MM.1S (cell line): Measurements from ENCODE around the gene MYO9B.

Experiments used
- DNase-seq: peaks from one replicate; pipeline ENCODE4 v3.0.0-alpha.2; 2015
- H2AFZ ChIP-seq: fragments of 300-600 bp; sonication (generic); 2 replicates; pipeline ENCODE4 v1.6.0; 2016; ENCODE audit warnings: antibody characterized with exemption, low read length
- H3F3A ChIP-seq: fragments of 300-600 bp; sonication (generic); 2 replicates; pipeline ENCODE4 v1.6.1; 2016; ENCODE audit warnings: mild to moderate bottlenecking, antibody characterized with exemption, low read length, moderate library complexity, mixed read lengths; ENCODE audit not compliant: insufficient read depth
- H3K27ac ChIP-seq: fragments of 300-600 bp; sonication (generic); 2 replicates; pipeline ENCODE4 v1.5.1; 2016; ENCODE audit warnings: mild to moderate bottlenecking, low read length
- H3K27me3 ChIP-seq: fragments of 300-600 bp; sonication (generic); replicated peaks from 2 replicates; pipeline ENCODE4 v1.6.0; 2016; ENCODE audit warnings: low read length; ENCODE audit not compliant: insufficient read depth
- H3K36me3 ChIP-seq: fragments of 300-600 bp; sonication (generic); replicated peaks from 2 replicates; pipeline ENCODE4 v1.6.1; 2016; ENCODE audit warnings: mild to moderate bottlenecking, low read length, mixed read lengths; ENCODE audit not compliant: insufficient read depth
- H3K4me1 ChIP-seq: fragments of 300-600 bp; sonication (generic); 2 replicates; pipeline ENCODE4 v1.6.1; 2016; ENCODE audit warnings: low read length, mixed read lengths
- H3K4me2 ChIP-seq: fragments of 300-600 bp; sonication (generic); 2 replicates; pipeline ENCODE4 v1.6.0; 2016; ENCODE audit warnings: low read depth, low read length
- H3K4me3 ChIP-seq: fragments of 300-600 bp; sonication (generic); 2 replicates; pipeline ENCODE4 v1.5.1; 2016; ENCODE audit warnings: low read length, mixed read lengths
- H3K79me2 ChIP-seq: fragments of 300-600 bp; sonication (generic); 2 replicates; pipeline ENCODE4 v1.6.1; 2016; ENCODE audit warnings: mixed run types, low read length, mixed read lengths
- H3K9ac ChIP-seq: fragments of 300-600 bp; sonication (generic); 2 replicates; pipeline ENCODE4 v1.6.1; 2016; ENCODE audit warnings: low read length, mixed read lengths
- H3K9me2 ChIP-seq: fragments of 300-600 bp; sonication (generic); replicated peaks from 2 replicates; pipeline ENCODE4 v1.6.1; 2016; ENCODE audit warnings: mild to moderate bottlenecking, low read length, mixed read lengths; ENCODE audit not compliant: insufficient read depth
- H3K9me3 ChIP-seq: fragments of 300-600 bp; sonication (generic); replicated peaks from 2 replicates; pipeline ENCODE4 v1.6.1; 2016; ENCODE audit warnings: mild to moderate bottlenecking, low read length, mixed read lengths; ENCODE audit not compliant: insufficient read depth
- H4K20me1 ChIP-seq: fragments of 300-600 bp; sonication (generic); 2 replicates; pipeline ENCODE4 v1.6.1; 2016; ENCODE audit warnings: mild to moderate bottlenecking, low read length, moderate library complexity, mixed read lengths; ENCODE audit not compliant: insufficient read depth
- CTCF ChIP-seq: fragments of 300-600 bp; sonication (generic); IDR thresholded peaks from 2 replicates; pipeline ENCODE4 v1.5.1; 2016; ENCODE audit warnings: antibody characterized with exemption, low read length, mixed read lengths
- EZH2 ChIP-seq: fragments of 300-600 bp; sonication (generic); optimal IDR thresholded peaks from 2 replicates; pipeline ENCODE3; 2017; ENCODE audit warnings: low read depth, mild to moderate bottlenecking, antibody characterized with exemption, low read length, mixed read lengths
- EZH2phosphoT487 ChIP-seq: fragments of 300-600 bp; sonication (generic); IDR thresholded peaks from 2 replicates; pipeline ENCODE4 v1.6.1; 2018; ENCODE audit warnings: antibody characterized with exemption, low read length

MYO9B gene

GRCh38 chr19:17209126-17210036, 133.8 kb downstream of the MYO9B start:
- Histone ChIP-seq H4K20me1 (no peaks in the 10 kb centered on the region), H3K9ac (no peak overlapping the region), H3K4me1 (no peaks in the 10 kb centered on the region), H2AFZ (no peak overlapping the region), H3K9me3 (no peaks in the 10 kb centered on the region), H3K27ac (no peak overlapping the region), H3K4me3 (no peak overlapping the region), H3K27me3 (no peaks in the 10 kb centered on the region), H3K79me2 (no peaks in the 10 kb centered on the region), H3K36me3 (no peaks in the 10 kb centered on the region), H3K4me2 (no peak overlapping the region), H3F3A (no peaks in the 10 kb centered on the region), H3K9me2 (no peaks in the 10 kb centered on the region)
- DNase-seq: no peak
- TF ChIP-seq EZH2phosphoT487 (no peak), EZH2 (no peak), CTCF (no peak)

DNA sequence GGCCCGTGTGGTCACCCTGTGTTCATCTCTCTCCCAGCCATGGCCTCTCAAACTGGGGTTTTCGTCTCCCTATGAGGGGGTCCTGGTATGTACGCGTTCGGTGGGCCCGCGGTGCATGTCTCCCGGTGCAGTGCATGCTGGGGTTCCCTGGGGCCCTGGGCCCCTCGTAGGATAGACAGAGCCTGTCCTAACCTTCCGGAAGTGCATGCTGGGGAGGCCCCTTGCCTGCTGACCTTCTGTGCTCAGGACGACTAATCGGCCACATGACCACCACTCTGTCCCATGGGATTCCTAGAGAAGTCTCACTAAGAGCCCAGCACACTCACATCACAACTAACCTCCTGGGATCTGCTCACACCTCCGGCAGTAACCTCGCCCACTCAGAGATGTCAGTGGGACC, 134.7 kb downstream of the MYO9B start:
- Histone ChIP-seq H3K9me2 (no peaks in the 10 kb centered on the region), H3K79me2 (no peaks in the 10 kb centered on the region), H3K27me3 (no peaks in the 10 kb centered on the region), H3K4me1 (0 out of 2 replicates have a peak, but pooled peaks cover 4% of the 10 kb centered on the region), H4K20me1 (no peaks in the 10 kb centered on the region), H3K4me3 (no peak overlapping the region), H3K36me3 (no peaks in the 10 kb centered on the region), H3K9ac (no peak overlapping the region), H3F3A (no peaks in the 10 kb centered on the region), H2AFZ (no peak overlapping the region), H3K9me3 (no peaks in the 10 kb centered on the region), H3K4me2 (no peak overlapping the region), H3K27ac (no peak overlapping the region)
- no peak for DNase-seq
- no peak for TF ChIP-seq EZH2
- TF ChIP-seq EZH2phosphoT487: no peak
- no peak for TF ChIP-seq CTCF

DNA sequence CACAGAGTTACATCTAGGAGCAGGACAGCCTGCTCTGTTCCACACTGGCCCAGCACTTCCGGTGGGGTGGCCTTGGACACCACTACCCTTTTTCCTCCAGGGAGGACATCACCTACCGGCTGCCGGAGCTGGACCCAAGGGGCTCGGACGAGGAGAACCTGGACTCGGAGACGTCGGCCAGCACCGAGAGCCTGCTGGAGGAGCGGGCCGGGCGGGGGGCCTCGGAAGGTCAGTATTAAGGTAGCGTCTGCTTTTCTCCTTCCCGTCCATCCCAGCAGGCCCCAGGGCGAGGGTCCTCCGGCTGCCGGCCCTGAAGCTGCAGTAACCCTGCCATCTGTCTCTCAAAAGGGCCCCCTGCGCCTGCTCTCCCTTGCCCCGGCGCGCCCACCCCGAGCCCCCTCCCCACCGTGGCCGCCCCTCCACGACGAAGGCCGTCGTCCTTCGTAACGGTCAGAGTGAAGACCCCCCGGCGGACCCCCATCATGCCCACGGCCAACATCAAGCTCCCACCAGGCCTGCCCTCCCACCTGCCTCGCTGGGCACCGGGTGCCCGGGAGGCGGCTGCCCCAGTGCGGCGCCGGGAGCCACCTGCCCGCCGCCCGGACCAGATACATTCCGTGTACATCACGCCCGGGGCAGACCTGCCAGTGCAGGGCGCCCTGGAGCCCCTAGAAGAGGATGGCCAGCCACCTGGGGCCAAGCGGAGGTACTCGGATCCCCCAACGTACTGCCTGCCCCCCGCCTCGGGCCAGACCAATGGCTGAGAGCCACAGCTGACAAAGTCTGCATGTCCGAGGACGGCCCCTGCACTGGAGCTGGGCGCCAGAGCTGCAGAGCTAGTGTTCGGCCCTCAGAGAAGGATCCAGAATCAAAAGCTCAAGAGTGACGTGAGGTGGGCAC, 136.2 kb downstream of the MYO9B start:
- no peaks in the 10 kb centered on the region for H4K20me1 ChIP-seq
- H3F3A ChIP-seq: peaks cover 7% of the 10 kb centered on the region; the same call in 1 of the 2 replicates
- no peak overlapping the region for H3K4me3 ChIP-seq
- no peaks in the 10 kb centered on the region for H3K9me2 ChIP-seq
- H3K27ac ChIP-seq: no peak overlapping the region
- TF ChIP-seq CTCF (no peak), EZH2 (no peak), EZH2phosphoT487 (no peak)
- H3K27me3 ChIP-seq: no peaks in the 10 kb centered on the region
- no peak overlapping the region for H2AFZ ChIP-seq
- no peaks in the 10 kb centered on the region for H3K9me3 ChIP-seq
- H3K36me3 ChIP-seq: no peaks in the 10 kb centered on the region
- DNase-seq: no peak
- no peak overlapping the region for H3K4me2 ChIP-seq
- 0 out of 2 replicates have a peak, but pooled peaks cover 3% of the 10 kb centered on the region for H3K79me2 ChIP-seq
- no peak overlapping the region for H3K9ac ChIP-seq
- H3K4me1 ChIP-seq: peaks cover 8% of the 10 kb centered on the region; the same call in 1 of the 2 replicates
